ENCODE data around the gene ADAMTS13. TPM values are rescaled to one million over a fixed set of nuclear protein-coding genes. Genes with fewer than 3 reads are reported as not detected.
A peak's percentile ranks its signal among the peaks of the same experiment; 100 is the strongest.
"Not testable (repeated sequence)": the region's sequence is repeated elsewhere in the genome, so short reads cannot be mapped to it uniquely, and the experiment has no call there.

Gene ADAMTS13
- polyA plus RNA-seq, 10 donors: 3.8 to 8.6 (median 5.9) TPM

DNA sequence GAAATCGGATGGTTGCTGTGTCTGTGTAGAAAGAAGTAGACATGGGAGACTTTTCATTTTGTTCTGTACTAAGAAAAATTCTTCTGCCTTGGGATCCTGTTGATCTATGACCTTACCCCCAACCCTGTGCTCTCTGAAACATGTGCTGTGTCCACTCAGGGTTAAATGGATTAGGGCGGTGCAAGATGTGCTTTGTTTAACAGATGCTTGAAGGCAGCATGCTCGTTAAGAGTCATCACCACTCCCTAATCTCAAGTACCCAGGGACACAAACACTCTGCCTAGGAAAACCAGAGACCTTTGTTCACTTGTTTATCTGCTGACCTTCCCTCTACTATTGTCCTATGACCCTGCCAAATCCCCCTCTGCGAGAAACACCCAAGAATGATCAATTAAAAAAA lies 30.7 kb upstream of the ADAMTS13 start:
- not testable (repeated sequence) for DNase-seq

DNA sequence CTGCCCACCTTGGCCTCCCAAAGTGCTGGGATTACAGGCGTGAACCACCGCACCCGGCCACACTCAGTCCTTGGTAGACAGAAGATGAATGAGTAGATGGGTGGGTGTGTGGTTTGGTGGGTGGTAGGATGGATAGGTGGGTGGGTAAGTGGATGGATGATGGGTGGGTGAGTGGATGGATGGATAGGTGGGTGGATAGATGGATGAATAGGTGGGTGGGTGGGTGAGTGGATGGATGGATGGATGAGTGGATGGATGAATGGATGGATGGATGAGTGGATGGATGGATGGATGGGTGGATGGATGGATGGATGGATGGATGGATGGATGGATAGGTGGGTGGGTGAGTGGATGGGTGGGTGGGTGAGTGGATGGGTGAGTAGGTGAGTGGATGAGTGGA lies 29.9 kb upstream of the ADAMTS13 start:
- DNase-seq: not testable (repeated sequence)

GRCh38 chr9:133393399-133393798 lies 28.8 kb upstream of the ADAMTS13 start:
- no peak for DNase-seq

- DNase-seq: no peak
Observed at GRCh38 chr9:133394687-133395271, 27.4 kb upstream of the ADAMTS13 start.

DNA sequence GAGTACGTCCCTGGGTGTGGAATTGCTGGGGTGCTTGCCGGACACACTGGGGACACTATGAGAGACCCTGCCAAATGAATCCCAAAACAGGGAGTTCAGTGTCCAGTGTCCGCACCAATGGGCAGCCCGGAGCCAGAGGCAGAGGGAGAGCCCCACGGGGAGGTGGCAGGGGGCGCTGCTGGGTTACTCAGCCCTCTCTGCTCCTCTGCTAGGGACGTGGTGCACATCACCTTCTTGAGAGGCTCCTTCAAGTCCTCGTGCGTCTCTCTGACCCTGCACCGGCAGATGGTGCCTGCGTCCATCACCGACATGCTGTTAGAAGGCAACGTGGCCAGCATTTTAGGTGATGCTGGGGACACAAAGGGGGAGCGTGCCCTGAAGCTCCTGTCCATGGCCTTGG lies 25.2 kb upstream of the ADAMTS13 start:
- no peak for DNase-seq

DNA sequence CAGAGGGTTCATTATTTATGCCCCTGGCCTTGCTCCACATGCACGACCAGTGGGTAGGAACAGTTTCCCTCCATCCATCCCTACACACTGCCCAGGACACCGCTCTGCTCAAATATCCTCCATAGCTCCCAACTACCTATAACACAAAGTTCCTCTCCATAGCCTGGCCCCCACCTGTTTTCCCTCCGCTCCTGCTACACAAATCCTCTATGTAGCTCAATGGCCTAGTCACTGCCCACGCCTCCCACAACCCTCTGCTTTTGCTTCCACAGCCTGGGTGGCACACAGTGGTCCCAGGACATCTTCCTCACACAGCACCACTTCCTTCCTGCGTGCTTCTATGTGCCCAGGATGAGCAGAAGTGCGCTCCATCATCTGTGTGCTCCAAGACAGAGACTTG lies 24.8 kb upstream of the ADAMTS13 start:
- DNase-seq: no peak

DNA sequence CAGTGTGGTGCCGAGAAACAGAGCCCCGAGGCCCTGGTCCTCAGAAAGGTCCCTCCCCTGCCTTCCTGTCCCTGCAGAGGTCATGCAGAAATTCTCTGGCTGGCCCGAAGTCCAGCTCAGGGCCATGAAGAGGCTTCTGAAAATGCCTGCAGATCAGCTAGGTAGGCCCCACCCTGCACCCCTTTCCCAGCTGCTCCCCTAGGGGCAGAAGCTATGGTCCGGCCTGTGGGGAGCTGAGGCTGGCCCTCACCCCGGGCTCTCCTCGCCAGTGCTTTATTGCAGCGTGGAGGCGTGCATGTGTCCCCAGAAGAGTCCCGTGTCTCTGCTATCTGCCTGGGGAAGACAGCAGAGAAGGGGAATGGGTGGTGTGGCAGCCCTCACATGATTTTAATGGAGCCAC lies 24.3 kb upstream of the ADAMTS13 start:
- DNase-seq: no peak

DNA sequence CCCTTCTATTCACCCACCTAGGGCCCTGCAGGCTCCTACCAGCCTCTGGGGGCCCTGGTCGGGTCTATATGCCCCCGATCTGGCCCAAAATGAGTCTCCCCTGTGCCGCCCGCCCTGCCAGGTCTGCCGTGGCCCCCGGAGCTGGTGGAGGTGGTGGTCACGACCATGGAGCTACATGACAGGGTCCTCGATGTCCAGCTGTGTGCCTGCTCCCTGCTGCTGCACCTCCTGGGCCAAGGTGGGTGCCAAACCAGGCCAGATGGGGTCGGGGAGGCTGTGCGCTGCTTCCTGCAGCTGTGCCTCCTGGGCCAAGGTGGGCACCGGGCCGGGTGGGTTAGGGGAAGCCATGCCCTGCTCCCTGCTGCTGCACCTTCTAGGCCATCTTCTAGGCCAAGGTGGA lies 21.9 kb upstream of the ADAMTS13 start:
- DNase-seq: no peak

DNA sequence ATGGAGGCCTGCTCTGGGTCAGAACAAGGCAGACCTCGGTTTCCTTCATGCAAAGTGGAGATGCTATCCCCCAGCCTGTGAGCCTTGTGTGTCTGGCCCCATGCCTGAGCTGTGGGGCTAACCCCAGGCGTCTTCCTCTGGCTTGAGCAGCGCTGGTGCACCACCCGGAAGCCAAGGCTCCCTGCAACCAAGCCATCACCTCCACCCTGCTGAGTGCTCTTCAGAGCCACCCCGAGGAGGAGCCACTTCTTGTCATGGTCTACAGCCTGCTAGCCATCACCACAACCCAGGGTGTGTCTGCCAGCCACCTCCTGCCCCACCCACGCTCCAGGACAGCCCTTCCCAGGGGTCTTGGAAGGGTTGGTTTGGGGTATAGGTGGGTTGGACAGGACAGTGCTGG lies 20.6 kb upstream of the ADAMTS13 start:
- DNase-seq: no peak

- no peak for DNase-seq
Observed at GRCh38 chr9:133402689-133403088, 19.5 kb upstream of the ADAMTS13 start.

GRCh38 chr9:133403766-133404453 lies 18.3 kb upstream of the ADAMTS13 start:
- no peak for DNase-seq

DNA sequence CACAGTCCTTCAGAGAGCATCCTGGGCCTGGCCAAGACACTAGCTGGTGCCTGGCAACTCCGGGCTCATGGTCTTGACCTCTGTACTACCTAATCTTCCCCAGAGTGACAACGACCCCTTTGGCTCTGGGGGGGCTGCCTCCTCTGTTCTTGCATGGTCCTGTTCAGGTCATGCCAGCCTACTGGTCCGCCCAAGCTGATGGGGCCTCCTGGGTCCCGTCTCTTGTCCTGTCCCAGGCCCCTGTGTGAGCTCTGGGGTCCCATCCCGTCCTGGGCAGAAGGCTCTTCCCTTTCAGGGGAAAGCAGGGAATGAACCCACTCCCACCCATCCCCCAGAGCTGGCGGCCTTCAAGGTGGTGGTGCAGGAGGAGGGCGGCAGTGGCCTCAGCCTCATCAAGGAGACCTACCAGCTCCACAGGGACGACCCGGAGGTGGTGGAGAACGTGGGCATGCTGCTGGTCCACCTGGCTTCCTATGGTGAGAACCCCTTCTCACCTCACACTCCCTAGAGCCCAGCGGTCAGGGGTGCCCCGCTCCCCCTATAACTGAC lies 17.6 kb upstream of the ADAMTS13 start:
- DNase-seq: no peak

DNA sequence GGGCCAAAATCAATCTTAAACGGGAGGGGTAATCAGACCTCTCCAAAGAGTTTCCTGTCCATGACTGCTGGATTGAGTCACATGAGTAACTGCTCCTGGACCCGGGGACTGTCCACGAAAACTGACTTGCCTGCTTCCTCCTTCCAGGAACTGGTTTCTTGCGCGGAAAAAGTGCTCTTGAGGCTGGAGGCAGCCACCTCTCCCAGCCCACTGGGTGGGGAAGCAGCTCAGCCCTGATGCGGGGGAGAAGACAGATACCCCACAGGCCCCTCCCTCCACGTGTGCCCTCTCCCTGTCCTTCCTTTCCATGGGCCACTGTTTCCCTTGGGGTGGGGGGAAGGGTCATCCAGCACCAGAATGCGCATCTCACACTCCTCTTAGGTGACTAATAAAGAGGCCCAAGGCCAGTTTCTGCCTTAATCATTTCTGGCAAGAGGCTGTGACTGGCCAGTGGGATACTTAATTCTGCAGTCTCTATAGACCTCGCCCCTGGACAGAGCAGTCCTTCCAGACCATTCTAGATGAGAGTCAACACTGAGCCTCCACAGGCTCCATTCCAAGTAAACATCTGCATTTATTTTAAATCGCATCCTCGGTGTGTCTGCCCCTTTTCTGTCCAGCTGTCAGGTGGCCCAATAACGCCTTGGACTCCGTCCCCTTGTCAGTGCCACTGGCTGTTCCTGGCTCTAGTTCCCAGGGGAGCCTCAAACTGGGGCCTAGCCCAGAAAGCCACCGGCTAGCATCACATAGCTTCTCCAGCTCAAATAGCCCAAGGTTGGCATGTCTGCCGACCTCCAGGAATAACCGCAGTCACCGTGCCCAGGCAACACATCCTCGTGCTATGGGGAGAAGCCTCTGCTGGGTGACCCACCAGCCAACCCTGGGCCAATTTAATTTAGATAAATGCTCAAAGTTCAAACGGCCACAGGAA lies 16.4 kb upstream of the ADAMTS13 start:
- peak; percentile 20 to 66 (median 65) for DNase-seq

- peak; percentile 36 to 79 (median 65) for DNase-seq
Observed at GRCh38 chr9:133406480-133407307, 15.5 kb upstream of the ADAMTS13 start.

- no peak for DNase-seq
Observed at GRCh38 chr9:133408042-133408441, 14.1 kb upstream of the ADAMTS13 start.

DNA sequence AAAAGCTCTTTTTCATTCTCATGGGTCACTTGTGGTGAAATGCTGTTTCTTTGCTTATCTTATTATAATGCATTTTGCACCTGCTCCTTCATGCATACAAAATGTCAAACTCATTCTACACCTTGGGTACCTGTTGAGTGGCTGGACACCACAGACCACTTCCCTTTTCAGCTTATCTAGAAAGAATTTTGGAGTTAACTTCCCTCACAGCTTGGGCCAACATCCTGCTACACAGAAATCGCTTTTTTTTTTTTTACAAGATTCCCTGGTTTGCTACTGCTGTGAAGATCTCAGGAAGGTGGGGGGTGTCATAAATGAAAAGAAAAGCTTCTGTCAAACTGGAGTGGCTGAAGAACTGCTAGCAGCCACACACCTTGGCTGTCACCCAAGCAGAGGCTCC lies 7.0 kb upstream of the ADAMTS13 start:
- DNase-seq: no peak

DNA sequence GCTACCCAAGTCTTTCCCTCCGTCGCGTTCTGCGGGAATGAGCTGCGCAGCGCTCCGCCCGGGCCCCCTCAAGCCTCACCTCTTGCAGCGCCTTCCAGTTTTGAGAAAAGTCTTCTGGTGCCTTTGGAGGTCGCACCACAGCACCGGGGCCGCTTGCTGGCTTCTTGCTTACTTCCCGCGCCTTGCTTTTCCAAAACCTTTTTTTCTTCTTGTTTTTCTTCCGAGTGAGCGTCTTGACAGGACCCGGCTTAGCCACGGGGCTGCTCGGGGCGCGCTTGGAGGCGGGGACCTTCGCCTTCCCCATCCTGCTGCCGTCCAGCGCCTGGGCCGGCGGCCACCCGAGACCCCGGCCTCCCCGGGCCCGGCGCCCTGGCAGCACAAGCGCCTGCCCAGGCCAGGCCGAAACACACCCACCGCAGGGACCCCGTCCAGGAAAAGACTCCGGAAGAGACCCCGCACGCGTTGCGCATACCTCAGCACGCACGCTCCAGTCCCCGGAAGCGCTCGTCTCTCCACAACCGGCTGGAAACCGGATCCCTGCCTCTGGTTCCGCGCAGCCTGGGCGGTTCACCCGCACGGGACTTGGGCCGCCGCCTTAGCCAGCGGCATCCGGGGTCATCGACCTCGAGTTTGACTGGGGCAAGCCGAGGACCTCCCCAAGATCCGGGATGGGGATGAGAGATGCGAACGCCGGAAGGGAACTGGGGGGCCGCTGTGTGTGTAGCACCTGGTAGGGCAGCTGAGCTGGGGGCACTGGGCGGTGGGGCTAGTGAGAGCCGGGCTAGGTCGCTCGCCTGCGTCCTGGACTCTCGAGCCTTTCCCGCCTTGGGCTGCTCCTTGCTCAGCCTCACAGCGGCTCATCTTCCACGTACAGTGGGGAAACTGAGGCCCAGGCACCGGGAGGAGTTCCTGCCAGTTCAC lies 4.4 kb upstream of the ADAMTS13 start, which contains the start of gene REXO4:
TSS of gene REXO4 (minus strand) at position 470 of the 921 bp plus-strand sequence. CDS start at position 304, 166 bp downstream.
- peak; percentile 81 to 97 (median 89) for DNase-seq

DNA sequence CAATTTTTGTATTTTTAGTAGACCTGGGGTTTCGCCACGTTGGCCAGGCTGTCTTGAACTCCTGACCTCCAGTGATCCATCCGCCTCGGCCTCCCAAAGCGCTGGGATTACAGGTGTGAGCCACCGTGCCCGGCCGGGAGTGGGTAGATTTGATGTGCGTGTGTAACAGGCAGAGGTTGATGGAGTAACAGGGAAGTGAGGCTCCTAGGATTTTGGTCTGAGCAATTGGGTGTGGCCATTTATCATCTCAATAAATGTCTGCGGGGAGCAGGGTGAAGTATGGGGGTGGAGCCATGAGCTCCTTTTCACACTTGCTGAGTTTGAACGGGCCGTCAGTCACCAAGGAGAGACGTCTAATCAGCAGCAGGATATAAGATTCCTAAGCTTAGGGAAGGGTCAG lies 3.2 kb upstream of the ADAMTS13 start:
- DNase-seq: no peak

DNA sequence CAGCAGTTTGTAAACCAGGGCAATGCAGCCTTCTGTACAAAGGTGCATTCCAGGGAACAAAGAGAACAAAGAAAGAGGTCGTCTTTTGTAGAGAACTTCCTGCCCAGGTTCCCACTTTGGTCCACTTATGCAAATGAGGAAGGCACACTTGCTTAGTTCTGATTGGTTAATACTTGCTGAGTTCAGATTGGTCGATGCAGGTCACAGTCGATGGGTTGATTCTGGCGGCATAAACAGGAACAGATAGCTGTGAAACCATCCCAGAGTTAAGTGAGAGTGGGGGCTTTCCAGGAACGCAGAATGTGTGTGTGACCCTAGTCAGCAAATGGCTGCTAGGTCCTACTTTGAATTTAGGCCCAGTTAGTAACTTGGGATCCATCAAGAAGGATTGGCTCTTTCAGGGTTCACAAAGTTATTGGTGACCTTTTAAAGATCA lies 1.8 kb upstream of the ADAMTS13 start:
- DNase-seq: no peak

DNA sequence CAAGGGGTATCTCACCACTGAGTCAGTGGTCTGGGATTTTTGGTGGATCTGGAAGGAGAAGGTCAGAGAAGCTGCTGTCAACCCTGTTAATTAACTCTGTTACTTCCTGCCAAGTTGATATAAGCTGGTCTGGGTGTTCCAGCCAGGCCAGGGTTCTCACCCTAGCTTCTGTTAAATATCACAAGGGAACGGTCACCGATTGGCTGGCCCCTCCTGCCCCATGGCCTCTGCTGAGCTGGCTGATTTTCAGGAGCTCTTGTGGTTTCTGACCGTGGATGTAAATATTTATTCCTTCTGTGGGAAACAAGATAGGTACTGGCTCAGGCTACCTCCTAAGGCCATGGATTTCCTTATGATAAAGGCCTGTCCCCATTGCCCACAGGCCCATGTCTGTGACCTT lies 1.0 kb downstream of the ADAMTS13 start:
- no peak for DNase-seq
